ENCODE data around the gene GRB2. TPM values are rescaled to one million over a fixed set of nuclear protein-coding genes. Genes with fewer than 3 reads are reported as not detected.

The GRB2 gene
- total RNA-seq, 2 donors from 2014 or later, result 120 to 144 TPM

- H3K27me3 ChIP-seq (replicated peaks; ENCODE audit: insufficient read depth), result no peaks in the 10 kb centered on the region
- DNase-seq (ENCODE audit: low spot score) (no peak), ATAC-seq (ENCODE audit: insufficient number of reproducible peaks, low FRiP score, low read depth) (no peak)
- no peaks in the 10 kb centered on the region for H3K36me3 ChIP-seq
- no peak overlapping the region for H3K27ac ChIP-seq
- H3K4me3 ChIP-seq, result no peak overlapping the region
- no peaks in the 10 kb centered on the region for H3K9me3 ChIP-seq
- peaks cover 31 to 91% of the 10 kb centered on the region in 2 donors for H3K4me1 ChIP-seq (ENCODE audit: control insufficient read depth in 1 of 2, low read depth in 2 of 2)
- TF ChIP-seq CTCF (IDR thresholded peaks at IDR 0.05), result no peak
Measured at GRCh38 chr17:75365931-75366275, 39.6 kb downstream of the GRB2 start.

GRCh38 chr17:75365009-75365930 lies 40.2 kb downstream of the GRB2 start:
- H3K36me3 ChIP-seq, result no peaks in the 10 kb centered on the region
- H3K27me3 ChIP-seq (replicated peaks; ENCODE audit: insufficient read depth), result no peaks in the 10 kb centered on the region
- no peak overlapping the region for H3K27ac ChIP-seq
- ATAC-seq (ENCODE audit: insufficient number of reproducible peaks, low FRiP score, low read depth) (no peak), DNase-seq (ENCODE audit: low spot score) (no peak)
- no peak for TF ChIP-seq CTCF (IDR thresholded peaks at IDR 0.05)
- no peak overlapping the region for H3K4me3 ChIP-seq
- H3K9me3 ChIP-seq, result no peaks in the 10 kb centered on the region
- peaks cover 27 to 89% of the 10 kb centered on the region in 2 donors for H3K4me1 ChIP-seq (ENCODE audit: control insufficient read depth in 1 of 2, low read depth in 2 of 2)

GRCh38 chr17:75364078-75364477 lies 41.4 kb downstream of the GRB2 start:
- Histone ChIP-seq H3K4me1 (ENCODE audit: control insufficient read depth in 1 of 2, low read depth in 2 of 2) (peaks cover 24 to 86% of the 10 kb centered on the region in 2 donors), H3K4me3 (no peak overlapping the region), H3K9me3 (no peaks in the 10 kb centered on the region), H3K27me3 (replicated peaks; ENCODE audit: insufficient read depth) (no peaks in the 10 kb centered on the region), H3K27ac (no peak overlapping the region), H3K36me3 (no peaks in the 10 kb centered on the region)
- no peak for TF ChIP-seq CTCF (IDR thresholded peaks at IDR 0.05)
- ATAC-seq (ENCODE audit: insufficient number of reproducible peaks, low FRiP score, low read depth) (no peak), DNase-seq (ENCODE audit: low spot score) (no peak)

GRCh38 chr17:75361996-75362395 lies 43.5 kb downstream of the GRB2 start:
- ATAC-seq (ENCODE audit: insufficient number of reproducible peaks, low FRiP score, low read depth) (no peak), DNase-seq (ENCODE audit: low spot score) (no peak)
- no peak for TF ChIP-seq CTCF (IDR thresholded peaks at IDR 0.05)
- no peaks in the 10 kb centered on the region for H3K27me3 ChIP-seq (replicated peaks; ENCODE audit: insufficient read depth)
- H3K4me3 ChIP-seq, result no peak overlapping the region
- H3K9me3 ChIP-seq, result no peaks in the 10 kb centered on the region
- H3K36me3 ChIP-seq, result no peaks in the 10 kb centered on the region
- no peak overlapping the region for H3K27ac ChIP-seq
- peaks cover 18 to 65% of the 10 kb centered on the region in 2 donors for H3K4me1 ChIP-seq (ENCODE audit: control insufficient read depth in 1 of 2, low read depth in 2 of 2)

GRCh38 chr17:75361344-75361743 lies 44.1 kb downstream of the GRB2 start:
- no peak for TF ChIP-seq CTCF (IDR thresholded peaks at IDR 0.05)
- no peak overlapping the region for H3K27ac ChIP-seq
- H3K27me3 ChIP-seq (replicated peaks; ENCODE audit: insufficient read depth), result no peaks in the 10 kb centered on the region
- no peak for DNase-seq (ENCODE audit: low spot score)
- H3K4me1 ChIP-seq (ENCODE audit: control insufficient read depth in 1 of 2, low read depth in 2 of 2), result peaks cover 18 to 58% of the 10 kb centered on the region in 2 donors
- no peak overlapping the region for H3K4me3 ChIP-seq
- H3K9me3 ChIP-seq, result no peaks in the 10 kb centered on the region
- no peak for ATAC-seq (ENCODE audit: insufficient number of reproducible peaks, low FRiP score, low read depth)
- H3K36me3 ChIP-seq, result no peaks in the 10 kb centered on the region

Data from thoracic aorta (tissue), 2 donors.